CD14-positive monocyte (primary cell): Measurements from ENCODE around the gene LANCL1. TPM values are rescaled to one million over a fixed set of nuclear protein-coding genes. Genes with fewer than 3 reads are reported as not detected.

ENCODE experiments used
- DNase-seq, 3 donors: peaks; one replicate each; pipeline ENCODE4 v3.0.0-alpha.2; 2011 to 2022
- H2AFZ ChIP-seq: 2 replicates; pipeline ENCODE4 v1.6.0; 2012; ENCODE audit warnings: mild to moderate bottlenecking, low read depth, low read length, inconsistent platforms; ENCODE audit not compliant: insufficient read depth, poor library complexity, severe bottlenecking
- H3K27ac ChIP-seq, 2 donors: 1 replicate in 1 of 2; 2 replicates in 1 of 2; pipeline ENCODE4 v1.5.1; 2012 to 2013; ENCODE audit warnings: low read length in 2 of 2, control low read depth in 1 of 2, inconsistent platforms in 1 of 2, low read depth in 1 of 2, mild to moderate bottlenecking in 1 of 2
- H3K27me3 ChIP-seq, 2 donors: one replicate each; pipeline versions ENCODE4 v1.6.0 to v1.6.1; 2011 to 2013; ENCODE audit warnings: low read length in 2 of 2; ENCODE audit not compliant: control insufficient read depth in 2 of 2, insufficient read depth in 2 of 2
- H3K36me3 ChIP-seq, 2 donors: replicated peaks in 1 of 2; 1 replicate in 1 of 2; 2 replicates in 1 of 2; pipeline versions ENCODE4 v1.5.1 to v1.6.1; 2012 to 2013; ENCODE audit warnings: low read length in 2 of 2, control low read depth in 1 of 2, inconsistent platforms in 1 of 2, mild to moderate bottlenecking in 1 of 2; ENCODE audit not compliant: insufficient read depth in 2 of 2, control insufficient read depth in 1 of 2
- H3K4me1 ChIP-seq, 2 donors: 1 replicate in 1 of 2; 2 replicates in 1 of 2; pipeline versions ENCODE4 v1.5.1 to v1.6.1; 2012 to 2013; ENCODE audit warnings: low read length in 2 of 2, control low read depth in 1 of 2, inconsistent platforms in 1 of 2, mild to moderate bottlenecking in 1 of 2, moderate library complexity in 1 of 2; ENCODE audit not compliant: insufficient read depth in 2 of 2, control insufficient read depth in 1 of 2
- H3K4me2 ChIP-seq: replicated peaks from 2 replicates; pipeline ENCODE3; 2012; ENCODE audit warnings: low read length, moderate library complexity, mild to moderate bottlenecking; ENCODE audit not compliant: poor library complexity, severe bottlenecking; ENCODE audit errors: extremely low read depth
- H3K4me3 ChIP-seq, 3 experiments: fragments of 200-600 bp in 1 of 3; sonication (generic) in 1 of 3; replicated peaks in 1 of 3; 1 replicate in 2 of 3; 2 replicates in 1 of 3; pipeline ENCODE4 v1.5.1; 2011 to 2013; ENCODE audit warnings: low read length in 3 of 3, mild to moderate bottlenecking in 3 of 3, control low read depth in 2 of 3, low read depth in 2 of 3, inconsistent platforms in 1 of 3, moderate library complexity in 1 of 3
- H3K79me2 ChIP-seq: 2 replicates; pipeline ENCODE4 v1.6.0; 2012; ENCODE audit warnings: mild to moderate bottlenecking, control low read depth, inconsistent platforms, low read length, moderate library complexity; ENCODE audit not compliant: insufficient read depth
- H3K9ac ChIP-seq: 2 replicates; pipeline ENCODE4 v1.6.0; 2017; ENCODE audit warnings: low read length, mild to moderate bottlenecking; ENCODE audit not compliant: insufficient read depth, poor library complexity, severe bottlenecking
- H3K9me3 ChIP-seq, 2 donors: replicated peaks in 1 of 2; 1 replicate in 1 of 2; 2 replicates in 1 of 2; pipeline versions ENCODE4 v1.5.1 to v1.6.1; 2012 to 2013; ENCODE audit warnings: low read length in 2 of 2, control low read depth in 1 of 2; ENCODE audit not compliant: control insufficient read depth in 1 of 2, insufficient read depth in 1 of 2
- H4K20me1 ChIP-seq: 2 replicates; pipeline ENCODE4 v1.6.0; 2012; ENCODE audit warnings: mild to moderate bottlenecking, low read length, control low read depth, moderate library complexity; ENCODE audit not compliant: insufficient read depth
- H3K27ac Mint-ChIP-seq, 7 donors: one replicate each; pipeline ENCODE4 v1.8.0; 2020; ENCODE audit warnings: mild to moderate bottlenecking in 7 of 7, mixed read lengths in 7 of 7, moderate library complexity in 6 of 7, inconsistent platforms in 2 of 7
- H3K27me3 Mint-ChIP-seq, 3 donors: one replicate each; pipeline ENCODE4 v1.8.0; 2021 to 2022; ENCODE audit warnings: low read depth in 3 of 3, mild to moderate bottlenecking in 3 of 3, mixed read lengths in 3 of 3, moderate library complexity in 3 of 3, inconsistent platforms in 1 of 3
- H3K36me3 Mint-ChIP-seq, 2 donors: one replicate each; pipeline ENCODE4 v1.8.0; 2020; ENCODE audit warnings: mixed read lengths in 2 of 2, inconsistent platforms in 1 of 2, mild to moderate bottlenecking in 1 of 2
- H3K4me1 Mint-ChIP-seq: one replicate; pipeline ENCODE4 v1.8.0; 2020; ENCODE audit warnings: mild to moderate bottlenecking, mixed read lengths
- H3K4me3 Mint-ChIP-seq, 2 donors: one replicate each; pipeline ENCODE4 v1.8.0; 2020; ENCODE audit warnings: mild to moderate bottlenecking in 2 of 2, mixed read lengths in 2 of 2, moderate library complexity in 1 of 2
- H3K9me3 Mint-ChIP-seq, 7 donors: one replicate each; pipeline ENCODE4 v1.8.0; 2020 to 2022; ENCODE audit warnings: mixed read lengths in 7 of 7, mild to moderate bottlenecking in 6 of 7, moderate library complexity in 6 of 7, inconsistent platforms in 2 of 7
- CTCF ChIP-seq: fragments of 200-600 bp; IDR thresholded peaks from one replicate; pipeline ENCODE4 v1.8.0; 2022; ENCODE audit warnings: antibody characterized with exemption, mild to moderate bottlenecking
- WGBS: methylation state at CpG from one replicate; pipeline ENCODE4 v1.1.5; 2013; ENCODE audit warnings: missing lambda C conversion rate; ENCODE audit not compliant: insufficient coverage; 5-methylcytosine and 5-hydroxymethylcytosine counted together
- intact Hi-C, 2 donors: fragments of 100-400 bp; cut with micrococcal nuclease; formaldehyde crosslinking; loops; one replicate each; pipeline versions ENCODE4 v1.15.0 to v1.15.1; 2023
- polyA plus RNA-seq, 3 donors: library from polyadenylated mRNA; depleted of rRNA in 1 of 3; unstranded in 2 of 3; stranded (reverse) in 1 of 3; fragments of 300-500 nt in 2 of 3; fragments of >200 nt in 1 of 3; fragmentation: Illumina TruSeq in 2 of 3; gene quantifications; 1 replicate in 2 of 3; 2 replicates in 1 of 3; pipeline ENCODE4 v1.2.3, GENCODE V29; 2012 to 2021

The LANCL1 gene
- polyA plus RNA-seq, 3 donors: 4.8 to 11.1 (median 6.1) TPM

GRCh38 chr2:210389856-210390255 lies 86.7 kb downstream of the LANCL1 start:
- no peak overlapping the region for H3K27ac Mint-ChIP-seq
- H3K9me3 Mint-ChIP-seq: no peaks in the 10 kb centered on the region
- Histone ChIP-seq H3K4me2 (no peak overlapping the region), H3K27ac (no peak overlapping the region), H3K9me3 (no peaks in the 10 kb centered on the region), H2AFZ (no peak overlapping the region), H3K36me3 (no peaks in the 10 kb centered on the region), H3K4me1 (no peaks in the 10 kb centered on the region), H3K27me3 (no peaks in the 10 kb centered on the region), H3K4me3 (no peak overlapping the region), H3K79me2 (no peaks in the 10 kb centered on the region), H3K9ac (no peak overlapping the region), H4K20me1 (no peaks in the 10 kb centered on the region)
- no peak overlapping the region for H3K4me3 Mint-ChIP-seq
- no peak for TF ChIP-seq CTCF
- no peaks in the 10 kb centered on the region for H3K36me3 Mint-ChIP-seq
- DNase-seq: no peak
- H3K27me3 Mint-ChIP-seq: peaks cover 1 to 5% (median 2%) of the 10 kb centered on the region in 3 donors
- 88% methylated on average over 2 of the region's 3 CpGs for WGBS
- no peaks in the 10 kb centered on the region for H3K4me1 Mint-ChIP-seq
- intact Hi-C loops: no loop called here

- Histone ChIP-seq H3K27me3 (no peaks in the 10 kb centered on the region), H3K4me1 (no peaks in the 10 kb centered on the region), H4K20me1 (no peaks in the 10 kb centered on the region), H3K9me3 (no peaks in the 10 kb centered on the region), H2AFZ (no peak overlapping the region), H3K27ac (no peak overlapping the region), H3K79me2 (no peaks in the 10 kb centered on the region), H3K9ac (no peak overlapping the region), H3K36me3 (no peaks in the 10 kb centered on the region), H3K4me3 (no peak overlapping the region), H3K4me2 (no peak overlapping the region)
- H3K9me3 Mint-ChIP-seq: no peaks in the 10 kb centered on the region
- no peak overlapping the region for H3K4me3 Mint-ChIP-seq
- no peaks in the 10 kb centered on the region for H3K36me3 Mint-ChIP-seq
- no peak overlapping the region for H3K27ac Mint-ChIP-seq
- TF ChIP-seq CTCF: no peak
- DNase-seq: no peak
- no peaks in the 10 kb centered on the region for H3K4me1 Mint-ChIP-seq
- intact Hi-C loops: no loop called here
- peaks cover 0 to 5% (median 1%) of the 10 kb centered on the region in 3 donors for H3K27me3 Mint-ChIP-seq
These were observed 88.4 kb downstream of the LANCL1 start for GRCh38 chr2:210388148-210388547.
